Measurements from ENCODE around the gene ARHGAP4. TPM values are rescaled to one million over a fixed set of nuclear protein-coding genes. Genes with fewer than 3 reads are reported as not detected.

Gene ARHGAP4
- polyA plus RNA-seq, 3 donors: 51.5 to 508 (median 64.4) TPM

DNA sequence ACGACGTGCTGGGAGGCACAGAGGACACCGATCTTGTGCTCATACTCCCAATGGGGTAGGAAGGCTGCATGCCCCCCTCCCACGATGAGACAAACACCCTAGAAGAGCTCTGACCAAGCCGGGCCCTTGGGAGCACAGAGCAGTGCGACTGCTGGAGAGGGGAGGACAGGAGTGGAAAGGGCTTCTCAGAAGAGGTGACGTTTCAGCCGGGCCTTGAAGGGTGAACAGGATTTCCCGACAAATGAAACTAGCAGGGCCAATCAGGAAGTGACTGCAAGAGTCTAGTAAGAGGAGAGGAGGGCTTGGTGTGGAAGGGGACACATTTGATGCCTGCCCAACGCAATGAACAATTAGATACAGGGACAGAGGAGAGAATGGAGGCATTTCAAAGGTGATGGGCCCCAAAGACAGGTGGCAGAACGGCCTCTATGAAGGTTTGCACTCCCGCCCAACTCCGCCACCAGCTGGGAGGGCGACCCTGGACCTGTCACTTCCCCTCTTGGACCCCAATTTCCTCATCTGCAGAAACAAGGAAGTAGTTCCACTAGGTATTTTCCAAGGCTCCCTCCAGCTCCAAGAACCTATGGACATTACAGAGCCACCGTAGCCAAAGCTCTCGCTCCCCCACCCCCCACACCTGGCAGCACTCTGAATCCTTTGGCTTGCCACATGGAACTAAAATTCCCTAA lies 41.6 kb upstream of the ARHGAP4 start:
- Histone ChIP-seq H3K36me3 (replicated peaks in 1 of 2; ENCODE audit: control insufficient read depth in 1 of 2, insufficient read depth in 2 of 2, low read length in 2 of 2) (peaks cover 20 to 28% of the 10 kb centered on the region in 2 donors), H3K27ac (ENCODE audit: low read depth in 1 of 2, low read length in 2 of 2) (peak overlapping the region; percentile 71 to 78), H3K79me2 (ENCODE audit: insufficient read depth, low read length) (peaks cover 83% of the 10 kb centered on the region), H4K20me1 (ENCODE audit: insufficient read depth, low read length) (peaks cover 72% of the 10 kb centered on the region), H3K9ac (ENCODE audit: insufficient read depth, low read length, poor library complexity, severe bottlenecking) (peak overlapping the region; percentile 38), H3K4me2 (replicated peaks; ENCODE audit: extremely low read depth, low read length, poor library complexity, severe bottlenecking) (peak overlapping the region; percentile 87), H3K4me3 (replicated peaks in 1 of 3; ENCODE audit: low read depth in 2 of 3, low read length in 3 of 3) (peak overlapping the region in 2 of 3 experiments; percentile 23 to 100), H3K4me1 (ENCODE audit: control insufficient read depth in 1 of 2, insufficient read depth in 2 of 2, low read length in 2 of 2) (peaks cover 38 to 44% of the 10 kb centered on the region in 2 donors), H2AFZ (ENCODE audit: insufficient read depth, low read depth, low read length, poor library complexity, severe bottlenecking) (no peak overlapping the region), H3K27me3 (ENCODE audit: control insufficient read depth in 2 of 2, insufficient read depth in 2 of 2, low read length in 2 of 2) (no peaks in the 10 kb centered on the region), H3K9me3 (replicated peaks in 1 of 2; ENCODE audit: control insufficient read depth in 1 of 2, insufficient read depth in 1 of 2, low read length in 2 of 2) (no peaks in the 10 kb centered on the region)
- H3K27me3 Mint-ChIP-seq (ENCODE audit: low read depth in 3 of 3): peaks cover 0 to 37% (median 0%) of the 10 kb centered on the region in 3 donors
- peaks cover 0 to 19% (median 8%) of the 10 kb centered on the region in 7 donors for H3K9me3 Mint-ChIP-seq
- intact Hi-C loops (cut with micrococcal nuclease): no loop called here
- WGBS (ENCODE audit: insufficient coverage): 29% methylated on average over 9 of the region's 16 CpGs
- peaks cover 13 to 41% of the 10 kb centered on the region in 2 donors for H3K36me3 Mint-ChIP-seq
- DNase-seq: peak; percentile 37 to 83 (median 45)
- peak overlapping the region; percentile 77 to 96 (median 90) for H3K27ac Mint-ChIP-seq
- H3K4me1 Mint-ChIP-seq: peaks cover 35% of the 10 kb centered on the region
- TF ChIP-seq, protein P1, sequence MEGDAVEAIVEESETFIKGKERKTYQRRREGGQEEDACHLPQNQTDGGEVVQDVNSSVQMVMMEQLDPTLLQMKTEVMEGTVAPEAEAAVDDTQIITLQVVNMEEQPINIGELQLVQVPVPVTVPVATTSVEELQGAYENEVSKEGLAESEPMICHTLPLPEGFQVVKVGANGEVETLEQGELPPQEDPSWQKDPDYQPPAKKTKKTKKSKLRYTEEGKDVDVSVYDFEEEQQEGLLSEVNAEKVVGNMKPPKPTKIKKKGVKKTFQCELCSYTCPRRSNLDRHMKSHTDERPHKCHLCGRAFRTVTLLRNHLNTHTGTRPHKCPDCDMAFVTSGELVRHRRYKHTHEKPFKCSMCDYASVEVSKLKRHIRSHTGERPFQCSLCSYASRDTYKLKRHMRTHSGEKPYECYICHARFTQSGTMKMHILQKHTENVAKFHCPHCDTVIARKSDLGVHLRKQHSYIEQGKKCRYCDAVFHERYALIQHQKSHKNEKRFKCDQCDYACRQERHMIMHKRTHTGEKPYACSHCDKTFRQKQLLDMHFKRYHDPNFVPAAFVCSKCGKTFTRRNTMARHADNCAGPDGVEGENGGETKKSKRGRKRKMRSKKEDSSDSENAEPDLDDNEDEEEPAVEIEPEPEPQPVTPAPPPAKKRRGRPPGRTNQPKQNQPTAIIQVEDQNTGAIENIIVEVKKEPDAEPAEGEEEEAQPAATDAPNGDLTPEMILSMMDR (IDR thresholded peaks at IDR 0.05): no peak
- H3K4me3 Mint-ChIP-seq: peak overlapping the region; percentile 85 to 99

- intact Hi-C loops (cut with micrococcal nuclease): no loop called here
- H4K20me1 ChIP-seq (ENCODE audit: insufficient read depth, low read length): peaks cover 79% of the 10 kb centered on the region
- peaks cover 38 to 44% of the 10 kb centered on the region in 2 donors for H3K4me1 ChIP-seq (ENCODE audit: control insufficient read depth in 1 of 2, insufficient read depth in 2 of 2, low read length in 2 of 2)
- peak overlapping the region; percentile 38 for H3K9ac ChIP-seq (ENCODE audit: insufficient read depth, low read length, poor library complexity, severe bottlenecking)
- peaks cover 0 to 42% (median 0%) of the 10 kb centered on the region in 3 donors for H3K27me3 Mint-ChIP-seq (ENCODE audit: low read depth in 3 of 3)
- no peaks in the 10 kb centered on the region for H3K9me3 ChIP-seq (replicated peaks in 1 of 2; ENCODE audit: control insufficient read depth in 1 of 2, insufficient read depth in 1 of 2, low read length in 2 of 2)
- 64% methylated on average over 4 of the region's 14 CpGs for WGBS (ENCODE audit: insufficient coverage)
- peaks cover 26 to 35% of the 10 kb centered on the region in 2 donors for H3K36me3 ChIP-seq (replicated peaks in 1 of 2; ENCODE audit: control insufficient read depth in 1 of 2, insufficient read depth in 2 of 2, low read length in 2 of 2)
- H3K9me3 Mint-ChIP-seq: peaks cover 0 to 19% (median 8%) of the 10 kb centered on the region in 7 donors
- TF ChIP-seq, protein P1 (IDR thresholded peaks at IDR 0.05): no peak
- peak overlapping the region; percentile 85 to 99 for H3K4me3 Mint-ChIP-seq
- peaks cover 35% of the 10 kb centered on the region for H3K4me1 Mint-ChIP-seq
- peak overlapping the region; percentile 77 to 96 (median 90) for H3K27ac Mint-ChIP-seq
- peaks cover 88% of the 10 kb centered on the region for H3K79me2 ChIP-seq (ENCODE audit: insufficient read depth, low read length)
- DNase-seq: no peak
- peak overlapping the region; percentile 71 to 78 for H3K27ac ChIP-seq (ENCODE audit: low read depth in 1 of 2, low read length in 2 of 2)
- no peaks in the 10 kb centered on the region for H3K27me3 ChIP-seq (ENCODE audit: control insufficient read depth in 2 of 2, insufficient read depth in 2 of 2, low read length in 2 of 2)
- peak overlapping the region in 1 of 3 experiments; percentile 100 for H3K4me3 ChIP-seq (replicated peaks in 1 of 3; ENCODE audit: low read depth in 2 of 3, low read length in 3 of 3)
- H3K36me3 Mint-ChIP-seq: peaks cover 20 to 48% of the 10 kb centered on the region in 2 donors
- no peak overlapping the region for H2AFZ ChIP-seq (ENCODE audit: insufficient read depth, low read depth, low read length, poor library complexity, severe bottlenecking)
- peak overlapping the region; percentile 87 for H3K4me2 ChIP-seq (replicated peaks; ENCODE audit: extremely low read depth, low read length, poor library complexity, severe bottlenecking)
These were observed 40.9 kb upstream of the ARHGAP4 start for GRCh38 chrX:153966841-153967535.
